ENCODE results near the gene VTN. TPM values are rescaled to one million over a fixed set of nuclear protein-coding genes. Genes with fewer than 3 reads are reported as not detected.

Gene VTN
- polyA plus RNA-seq, 1 donor from 2014 or later, result 1.5 TPM

DNA sequence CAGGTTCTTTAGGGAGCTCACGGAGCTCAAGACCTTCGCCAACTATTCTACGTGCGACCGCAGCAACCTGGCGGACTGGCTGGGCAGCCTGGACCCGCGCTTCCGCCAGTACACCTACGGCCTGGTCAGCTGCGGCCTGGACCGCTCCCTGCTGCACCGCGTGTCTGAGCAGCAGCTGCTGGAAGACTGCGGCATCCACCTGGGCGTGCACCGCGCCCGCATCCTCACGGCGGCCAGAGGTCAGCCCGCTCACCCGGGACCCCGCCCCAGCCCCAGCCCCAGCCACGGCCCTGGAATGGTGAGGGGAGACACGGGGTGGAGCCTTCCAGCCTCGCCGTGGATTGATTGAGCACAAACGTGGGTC, 14.9 kb upstream of the VTN start:
- H3K36me3 ChIP-seq (ENCODE audit: insufficient read depth, low read length), result no peaks in the 10 kb centered on the region
- no peak overlapping the region for H3K4me2 ChIP-seq (ENCODE audit: low read length)
- H4K20me1 ChIP-seq (ENCODE audit: insufficient read depth), result no peaks in the 10 kb centered on the region
- H3K9me3 ChIP-seq (ENCODE audit: low read length), result no peaks in the 10 kb centered on the region
- no peaks in the 10 kb centered on the region for H3K79me2 ChIP-seq (replicated peaks; ENCODE audit: insufficient read depth, low read length)
- H3K4me3 ChIP-seq (ENCODE audit: low read length), result no peak overlapping the region
- TF ChIP-seq, protein P1, sequence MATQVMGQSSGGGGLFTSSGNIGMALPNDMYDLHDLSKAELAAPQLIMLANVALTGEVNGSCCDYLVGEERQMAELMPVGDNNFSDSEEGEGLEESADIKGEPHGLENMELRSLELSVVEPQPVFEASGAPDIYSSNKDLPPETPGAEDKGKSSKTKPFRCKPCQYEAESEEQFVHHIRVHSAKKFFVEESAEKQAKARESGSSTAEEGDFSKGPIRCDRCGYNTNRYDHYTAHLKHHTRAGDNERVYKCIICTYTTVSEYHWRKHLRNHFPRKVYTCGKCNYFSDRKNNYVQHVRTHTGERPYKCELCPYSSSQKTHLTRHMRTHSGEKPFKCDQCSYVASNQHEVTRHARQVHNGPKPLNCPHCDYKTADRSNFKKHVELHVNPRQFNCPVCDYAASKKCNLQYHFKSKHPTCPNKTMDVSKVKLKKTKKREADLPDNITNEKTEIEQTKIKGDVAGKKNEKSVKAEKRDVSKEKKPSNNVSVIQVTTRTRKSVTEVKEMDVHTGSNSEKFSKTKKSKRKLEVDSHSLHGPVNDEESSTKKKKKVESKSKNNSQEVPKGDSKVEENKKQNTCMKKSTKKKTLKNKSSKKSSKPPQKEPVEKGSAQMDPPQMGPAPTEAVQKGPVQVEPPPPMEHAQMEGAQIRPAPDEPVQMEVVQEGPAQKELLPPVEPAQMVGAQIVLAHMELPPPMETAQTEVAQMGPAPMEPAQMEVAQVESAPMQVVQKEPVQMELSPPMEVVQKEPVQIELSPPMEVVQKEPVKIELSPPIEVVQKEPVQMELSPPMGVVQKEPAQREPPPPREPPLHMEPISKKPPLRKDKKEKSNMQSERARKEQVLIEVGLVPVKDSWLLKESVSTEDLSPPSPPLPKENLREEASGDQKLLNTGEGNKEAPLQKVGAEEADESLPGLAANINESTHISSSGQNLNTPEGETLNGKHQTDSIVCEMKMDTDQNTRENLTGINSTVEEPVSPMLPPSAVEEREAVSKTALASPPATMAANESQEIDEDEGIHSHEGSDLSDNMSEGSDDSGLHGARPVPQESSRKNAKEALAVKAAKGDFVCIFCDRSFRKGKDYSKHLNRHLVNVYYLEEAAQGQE (IDR thresholded peaks at IDR 0.05; ENCODE audit: borderline replicate concordance), result no peak
- TF ChIP-seq TAF1 (IDR thresholded peaks at IDR 0.05; ENCODE audit: low read depth) (no peak), EP300 (conservative IDR thresholded peaks at IDR 0.05; ENCODE audit: poor library complexity, severe bottlenecking) (no peak), POLR2AphosphoS5 (IDR thresholded peaks at IDR 0.05) (no peak), MXI1 (conservative IDR thresholded peaks at IDR 0.05; ENCODE audit: poor library complexity, severe bottlenecking) (no peak), RAD21 (conservative IDR thresholded peaks at IDR 0.05) (no peak), SMC3 (conservative IDR thresholded peaks at IDR 0.05; ENCODE audit: poor library complexity) (no peak)
- TF ChIP-seq, protein P2, sequence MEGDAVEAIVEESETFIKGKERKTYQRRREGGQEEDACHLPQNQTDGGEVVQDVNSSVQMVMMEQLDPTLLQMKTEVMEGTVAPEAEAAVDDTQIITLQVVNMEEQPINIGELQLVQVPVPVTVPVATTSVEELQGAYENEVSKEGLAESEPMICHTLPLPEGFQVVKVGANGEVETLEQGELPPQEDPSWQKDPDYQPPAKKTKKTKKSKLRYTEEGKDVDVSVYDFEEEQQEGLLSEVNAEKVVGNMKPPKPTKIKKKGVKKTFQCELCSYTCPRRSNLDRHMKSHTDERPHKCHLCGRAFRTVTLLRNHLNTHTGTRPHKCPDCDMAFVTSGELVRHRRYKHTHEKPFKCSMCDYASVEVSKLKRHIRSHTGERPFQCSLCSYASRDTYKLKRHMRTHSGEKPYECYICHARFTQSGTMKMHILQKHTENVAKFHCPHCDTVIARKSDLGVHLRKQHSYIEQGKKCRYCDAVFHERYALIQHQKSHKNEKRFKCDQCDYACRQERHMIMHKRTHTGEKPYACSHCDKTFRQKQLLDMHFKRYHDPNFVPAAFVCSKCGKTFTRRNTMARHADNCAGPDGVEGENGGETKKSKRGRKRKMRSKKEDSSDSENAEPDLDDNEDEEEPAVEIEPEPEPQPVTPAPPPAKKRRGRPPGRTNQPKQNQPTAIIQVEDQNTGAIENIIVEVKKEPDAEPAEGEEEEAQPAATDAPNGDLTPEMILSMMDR (IDR thresholded peaks at IDR 0.05; ENCODE audit: poor library complexity, severe bottlenecking), result no peak
- no peak overlapping the region for H2AFZ ChIP-seq (ENCODE audit: low read depth, low read length)
- no peaks in the 10 kb centered on the region for H3F3A ChIP-seq (ENCODE audit: insufficient read depth, low read length, poor library complexity, severe bottlenecking)
- H3K9ac ChIP-seq (ENCODE audit: low read length), result no peak overlapping the region
- no peak overlapping the region for H3K27ac ChIP-seq (ENCODE audit: low read length)
- no peaks in the 10 kb centered on the region for H3K27me3 ChIP-seq (ENCODE audit: insufficient read depth, low read depth, low read length)
- no peaks in the 10 kb centered on the region for H3K9me2 ChIP-seq (ENCODE audit: insufficient read depth, low read length)

DNA sequence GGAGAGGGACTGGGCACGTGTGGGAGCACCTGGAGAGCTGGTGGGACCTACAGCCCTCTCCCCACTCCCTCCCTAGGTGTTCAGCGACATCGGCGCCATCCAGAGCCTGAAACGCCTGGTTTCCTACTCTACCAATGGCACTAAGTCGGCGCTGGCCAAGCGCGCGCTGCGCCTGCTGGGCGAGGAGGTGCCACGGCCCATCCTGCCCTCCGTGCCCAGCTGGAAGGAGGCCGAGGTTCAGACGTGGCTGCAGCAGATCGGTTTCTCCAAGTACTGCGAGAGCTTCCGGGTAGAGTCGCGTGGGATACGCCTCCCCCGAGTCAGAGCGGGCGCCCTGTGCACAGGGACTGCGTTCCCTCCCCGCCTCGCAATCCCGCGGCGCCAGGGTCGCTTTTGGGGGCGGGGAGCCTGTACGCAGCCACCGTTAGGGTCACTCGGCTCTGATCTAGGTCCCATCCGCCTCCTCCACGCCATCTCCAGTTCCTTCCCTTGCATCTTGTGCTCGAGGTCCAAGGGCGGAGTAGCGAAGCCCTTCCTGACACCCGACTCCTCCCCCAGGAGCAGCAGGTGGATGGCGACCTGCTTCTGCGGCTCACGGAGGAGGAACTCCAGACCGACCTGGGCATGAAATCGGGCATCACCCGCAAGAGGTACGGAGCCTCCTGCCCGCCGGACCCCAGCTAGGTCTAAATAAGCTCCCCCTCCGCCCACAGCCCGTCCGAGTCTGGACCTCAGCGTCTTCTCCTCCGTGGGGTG, 14.4 kb upstream of the VTN start:
- Histone ChIP-seq H3K27me3 (ENCODE audit: insufficient read depth, low read depth, low read length) (no peaks in the 10 kb centered on the region), H3K36me3 (ENCODE audit: insufficient read depth, low read length) (no peaks in the 10 kb centered on the region), H2AFZ (ENCODE audit: low read depth, low read length) (no peak overlapping the region), H4K20me1 (ENCODE audit: insufficient read depth) (no peaks in the 10 kb centered on the region), H3K27ac (ENCODE audit: low read length) (no peak overlapping the region), H3F3A (ENCODE audit: insufficient read depth, low read length, poor library complexity, severe bottlenecking) (no peaks in the 10 kb centered on the region), H3K79me2 (replicated peaks; ENCODE audit: insufficient read depth, low read length) (no peaks in the 10 kb centered on the region), H3K9me2 (ENCODE audit: insufficient read depth, low read length) (no peaks in the 10 kb centered on the region), H3K9ac (ENCODE audit: low read length) (no peak overlapping the region), H3K4me3 (ENCODE audit: low read length) (no peak overlapping the region), H3K9me3 (ENCODE audit: low read length) (no peaks in the 10 kb centered on the region), H3K4me2 (ENCODE audit: low read length) (no peak overlapping the region)
- TF ChIP-seq SMC3 (conservative IDR thresholded peaks at IDR 0.05; ENCODE audit: poor library complexity), result no peak
- no peak for TF ChIP-seq MXI1 (conservative IDR thresholded peaks at IDR 0.05; ENCODE audit: poor library complexity, severe bottlenecking)
- TF ChIP-seq, protein P1 (IDR thresholded peaks at IDR 0.05; ENCODE audit: borderline replicate concordance), result no peak
- TF ChIP-seq POLR2AphosphoS5 (IDR thresholded peaks at IDR 0.05), result no peak
- TF ChIP-seq, protein P2 (IDR thresholded peaks at IDR 0.05; ENCODE audit: poor library complexity, severe bottlenecking), result no peak
- no peak for TF ChIP-seq EP300 (conservative IDR thresholded peaks at IDR 0.05; ENCODE audit: poor library complexity, severe bottlenecking)
- no peak for TF ChIP-seq TAF1 (IDR thresholded peaks at IDR 0.05; ENCODE audit: low read depth)
- no peak for TF ChIP-seq RAD21 (conservative IDR thresholded peaks at IDR 0.05)
- no peak for TF ChIP-seq EZH2 (IDR thresholded peaks at IDR 0.05; ENCODE audit: borderline replicate concordance, insufficient read depth, low read length, poor library complexity, severe bottlenecking)
